Measurements from ENCODE around the gene TSPEAR.

DNA sequence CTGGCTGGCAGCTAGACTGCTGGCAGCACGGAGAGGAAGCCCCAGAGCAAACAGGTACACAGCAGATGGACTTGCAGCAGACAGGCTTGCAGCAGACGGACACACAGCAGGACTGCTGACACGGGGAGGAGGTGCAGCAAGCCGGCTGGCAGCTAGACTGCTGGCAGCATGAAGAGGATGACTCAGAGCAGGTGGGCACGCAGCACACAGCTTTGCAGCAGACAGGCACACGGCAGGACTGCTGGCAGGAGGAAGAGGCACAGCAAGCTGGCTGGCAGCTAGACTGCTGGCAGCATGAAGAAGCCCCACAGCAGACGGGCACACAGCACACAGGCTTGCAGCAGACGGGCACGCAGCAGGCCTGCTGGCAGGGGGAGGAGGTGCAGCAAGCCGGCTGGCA, 160.6 kb downstream of the TSPEAR start:
- no peak for TF ChIP-seq POLR2A (IDR thresholded peaks at IDR 0.05)
- TF ChIP-seq, protein P1, sequence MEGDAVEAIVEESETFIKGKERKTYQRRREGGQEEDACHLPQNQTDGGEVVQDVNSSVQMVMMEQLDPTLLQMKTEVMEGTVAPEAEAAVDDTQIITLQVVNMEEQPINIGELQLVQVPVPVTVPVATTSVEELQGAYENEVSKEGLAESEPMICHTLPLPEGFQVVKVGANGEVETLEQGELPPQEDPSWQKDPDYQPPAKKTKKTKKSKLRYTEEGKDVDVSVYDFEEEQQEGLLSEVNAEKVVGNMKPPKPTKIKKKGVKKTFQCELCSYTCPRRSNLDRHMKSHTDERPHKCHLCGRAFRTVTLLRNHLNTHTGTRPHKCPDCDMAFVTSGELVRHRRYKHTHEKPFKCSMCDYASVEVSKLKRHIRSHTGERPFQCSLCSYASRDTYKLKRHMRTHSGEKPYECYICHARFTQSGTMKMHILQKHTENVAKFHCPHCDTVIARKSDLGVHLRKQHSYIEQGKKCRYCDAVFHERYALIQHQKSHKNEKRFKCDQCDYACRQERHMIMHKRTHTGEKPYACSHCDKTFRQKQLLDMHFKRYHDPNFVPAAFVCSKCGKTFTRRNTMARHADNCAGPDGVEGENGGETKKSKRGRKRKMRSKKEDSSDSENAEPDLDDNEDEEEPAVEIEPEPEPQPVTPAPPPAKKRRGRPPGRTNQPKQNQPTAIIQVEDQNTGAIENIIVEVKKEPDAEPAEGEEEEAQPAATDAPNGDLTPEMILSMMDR (IDR thresholded peaks at IDR 0.05), result no peak
- no peak for TF ChIP-seq EP300 (IDR thresholded peaks at IDR 0.05)
